ENCODE results near the gene VSIG2.

The VSIG2 gene

GRCh38 chr11:124736736-124737135 lies 15.3 kb downstream of the VSIG2 start:
- ChIA-PET CTCF (no interaction called here), POLR2A (no interaction called here)
- H3K9me3 ChIP-seq (ENCODE audit: control insufficient read depth, insufficient read depth, low read depth, low read length) = no peaks in the 10 kb centered on the region
- no peaks in the 10 kb centered on the region; the same call in 1 of the 2 replicates for H3K4me1 ChIP-seq (ENCODE audit: control insufficient read depth, insufficient read depth, low read length)
- no peaks in the 10 kb centered on the region for H3K36me3 ChIP-seq (ENCODE audit: control insufficient read depth in 2 of 2, insufficient read depth in 1 of 2, low read length in 2 of 2)
- no peak overlapping the region for H3K4me3 ChIP-seq (ENCODE audit: low read depth, low read length)
- H3K27ac ChIP-seq (ENCODE audit: extremely low read depth, low read depth, low read length) = no peak overlapping the region
- TF ChIP-seq ZBTB21 (tag by site-specific recombination; IDR thresholded peaks at IDR 0.05) (no peak), ZSCAN4 (tag by site-specific recombination; IDR thresholded peaks at IDR 0.05) (no peak), ZNF510 (tag by site-specific recombination; IDR thresholded peaks at IDR 0.05; ENCODE audit: insufficient replicate concordance) (no peak), ZNF692 (tag by site-specific recombination; IDR thresholded peaks at IDR 0.05) (no peak), HOXC10 (CRISPR knock-in tag; IDR thresholded peaks at IDR 0.05) (no peak), ZNF629 (tag by site-specific recombination; IDR thresholded peaks at IDR 0.05) (no peak), ZNF112 (tag by site-specific recombination; IDR thresholded peaks at IDR 0.05) (no peak), ZNF354C (tag by site-specific recombination; IDR thresholded peaks at IDR 0.05; ENCODE audit: borderline replicate concordance, low read depth) (no peak), ZNF24 (tag by site-specific recombination; IDR thresholded peaks at IDR 0.05) (no peak), ZNF239 (tag by site-specific recombination; IDR thresholded peaks at IDR 0.05) (no peak), ZNF558 (tag by site-specific recombination; IDR thresholded peaks at IDR 0.05) (no peak), ZSCAN16 (tag by site-specific recombination; IDR thresholded peaks at IDR 0.05) (no peak), PRDM6 (tag by site-specific recombination; IDR thresholded peaks at IDR 0.05) (no peak), ZNF426 (tag by site-specific recombination; IDR thresholded peaks at IDR 0.05) (no peak), PRDM4 (tag by site-specific recombination; IDR thresholded peaks at IDR 0.05) (no peak), MEIS1 (CRISPR knock-in tag; IDR thresholded peaks at IDR 0.05; ENCODE audit: borderline replicate concordance) (no peak)

GRCh38 chr11:124732230-124732629 lies 19.8 kb downstream of the VSIG2 start:
- no peak overlapping the region for H3K27ac ChIP-seq (ENCODE audit: extremely low read depth, low read depth, low read length)
- H3K9me3 ChIP-seq (ENCODE audit: control insufficient read depth, insufficient read depth, low read depth, low read length) = no peaks in the 10 kb centered on the region
- TF ChIP-seq ZNF624 (tag by site-specific recombination; IDR thresholded peaks at IDR 0.05) = no peak
- no peak for TF ChIP-seq ZBTB48 (tag by site-specific recombination; IDR thresholded peaks at IDR 0.05)
- no peak for TF ChIP-seq ZNF133 (tag by site-specific recombination; IDR thresholded peaks at IDR 0.05)
- TF ChIP-seq ZNF335 (tag by site-specific recombination; conservative IDR thresholded peaks at IDR 0.05) = no peak
- no peak for TF ChIP-seq MZF1 (tag by site-specific recombination; IDR thresholded peaks at IDR 0.05; ENCODE audit: borderline replicate concordance)
- TF ChIP-seq PBX3 (CRISPR knock-in tag; IDR thresholded peaks at IDR 0.05) = no peak
- TF ChIP-seq ZNF560 (tag by site-specific recombination; IDR thresholded peaks at IDR 0.05; ENCODE audit: borderline replicate concordance) = no peak
- H3K36me3 ChIP-seq (ENCODE audit: control insufficient read depth in 2 of 2, insufficient read depth in 1 of 2, low read length in 2 of 2) = no peaks in the 10 kb centered on the region
- ChIA-PET CTCF (interaction anchor here (0.9 kb wide), 1 partner anchor 15 kb away, joined by 3 read pairs; no protein-coding TSS in a partner anchor), POLR2A (no interaction called here)
- no peak overlapping the region for H3K4me3 ChIP-seq (ENCODE audit: low read depth, low read length)
- no peaks in the 10 kb centered on the region for H3K4me1 ChIP-seq (ENCODE audit: control insufficient read depth, insufficient read depth, low read length)
